ENCODE results near the gene RAD54L. TPM values are rescaled to one million over a fixed set of nuclear protein-coding genes. Genes with fewer than 3 reads are reported as not detected.

The RAD54L gene
- total and polyA plus RNA-seq, 2 donors (not counting 1 experiment from before 2014, with no cell fraction given) = 0.57 to 1.1 TPM

- Mint-ChIP-seq H3K27ac (peak overlapping the region; percentile 99), H3K27me3 (no peaks in the 10 kb centered on the region), H3K4me3 (peak overlapping the region; percentile 100), H3K4me1 (peaks cover 40% of the 10 kb centered on the region), H3K9me3 (ENCODE audit: insufficient read depth) (no peaks in the 10 kb centered on the region)
- H3K9me3 ChIP-seq (ENCODE audit: control extremely low read depth in 1 of 3, control insufficient read depth in 2 of 3, insufficient read depth in 1 of 3, low read length in 2 of 3) = no peaks in the 10 kb centered on the region
- H3K27me3 ChIP-seq (replicated peaks in 1 of 4; ENCODE audit: control extremely low read depth in 1 of 4, control insufficient read depth in 3 of 4, insufficient read depth in 4 of 4, low read length in 3 of 4) = no peaks in the 10 kb centered on the region
- H3K27ac ChIP-seq (ENCODE audit: low read length in 2 of 2) = peak overlapping the region; percentile 77 to 92
- intact Hi-C loops (cut with micrococcal nuclease) = loop anchor here (2.0 to 5.0 kb wide), 6 partner anchors 31 to 551 kb away; partner anchors contain the start of genes EFCAB14, IPP, MKNK1 and PIK3R3
- H3K4me3 ChIP-seq (ENCODE audit: control extremely low read depth in 1 of 5, extremely low read depth in 1 of 5, insufficient read depth in 1 of 5, low read depth in 2 of 5, low read length in 4 of 5) = peak overlapping the region; percentile 2 to 98 (median 79)
- H4K20me1 ChIP-seq (ENCODE audit: control insufficient read depth, insufficient read depth, low read length, poor library complexity, severe bottlenecking) = peaks cover 38% of the 10 kb centered on the region
- ATAC-seq (ENCODE audit: low read depth) (peak; percentile 18), DNase-seq (peak; percentile 79)
- peaks cover 81% of the 10 kb centered on the region for H3K79me2 ChIP-seq (ENCODE audit: control insufficient read depth, insufficient read depth, low read length)
- H3K9ac ChIP-seq (ENCODE audit: low read length) = peak overlapping the region; percentile 95
- peaks cover 0 to 11% of the 10 kb centered on the region in 2 experiments for H3K36me3 ChIP-seq (replicated peaks in 1 of 2; ENCODE audit: control extremely low read depth in 1 of 2, control insufficient read depth in 1 of 2, extremely low read depth in 1 of 2, insufficient read depth in 2 of 2, low read length in 1 of 2)
- H3K4me1 ChIP-seq (ENCODE audit: control insufficient read depth in 2 of 2, insufficient read depth in 2 of 2, low read length in 2 of 2) = peaks cover 19 to 34% of the 10 kb centered on the region in 2 donors
- under 1% methylated on average over 79 of the region's 79 CpGs for WGBS (ENCODE audit: insufficient coverage)
- CTCF ChIA-PET = interaction anchor here (0.9 to 3.9 kb wide), 4 partner anchors 39 to 47 kb away, joined by 4 to 36 read pairs (median 20); partner anchors contain the start of gene NSUN4
- H3K4me2 ChIP-seq (replicated peaks; ENCODE audit: low read depth, low read length, poor library complexity, severe bottlenecking) = peak overlapping the region; percentile 97
- peak overlapping the region; percentile 92 for H2AFZ ChIP-seq (ENCODE audit: insufficient read depth, low read depth, low read length, poor library complexity, severe bottlenecking)
- TF ChIP-seq CTCF (IDR thresholded peaks at IDR 0.05) (peak; percentile 45), EZH2 (IDR thresholded peaks at IDR 0.05; ENCODE audit: borderline replicate concordance, insufficient read depth, low read depth, low read length, poor library complexity, severe bottlenecking) (no peak)
- POLR2A ChIA-PET = interaction anchor here (2.1 kb wide), 1 partner anchor 55 kb away, joined by 17 read pairs; the partner anchor contains the start of gene RAD54L
Measured at GRCh38 chr1:46301808-46302640, 54.5 kb downstream of the RAD54L start.

Data from B cell (primary cell).